GM10248 (cell line): ENCODE results near the gene LAMC1.

Experiments used
- CTCF ChIA-PET: fragments of 300-600 bp; sonication (Branson Sonifier 250); formaldehyde crosslinking; extraction: SDS; loops from one replicate; lab custom pipeline; 2021; ENCODE audit warnings: antibody characterized with exemption; lab: Yijun Ruan, JAX
- POLR2A ChIA-PET: fragments of 350-650 bp; sonication (Branson Sonifier 250); formaldehyde crosslinking; extraction: SDS; loops from one replicate; lab custom pipeline; 2020; ENCODE audit warnings: antibody characterized with exemption; lab: Yijun Ruan, JAX
- DNase-seq: peaks from one replicate; pipeline ENCODE4 v3.0.0; 2012; ENCODE audit errors: extremely low spot score
- CTCF ChIP-seq: IDR thresholded peaks from 2 replicates; pipeline ENCODE4 v1.5.1; 2012; ENCODE audit warnings: mild to moderate bottlenecking, low read depth; ENCODE audit errors: extremely low read depth, missing control alignments, control extremely low read depth

The LAMC1 gene

DNA sequence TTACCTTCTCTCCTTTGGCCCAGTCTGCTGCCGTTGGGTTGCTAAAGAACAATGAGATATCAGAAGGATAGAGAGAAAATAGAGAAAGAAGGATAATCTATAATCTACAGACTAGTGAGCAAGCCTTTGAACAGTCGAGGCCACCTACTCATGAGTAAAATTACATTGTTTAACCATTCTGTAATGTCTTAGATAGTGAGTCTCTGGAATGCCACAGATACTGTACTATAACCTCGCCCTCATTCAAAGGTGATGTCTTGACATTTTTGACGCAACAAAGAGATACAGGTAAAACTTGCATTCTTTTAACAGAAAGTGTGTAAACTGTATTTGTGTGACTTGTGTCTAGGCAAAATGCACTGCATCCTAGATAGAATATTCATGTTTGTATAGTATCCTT lies 77.9 kb downstream of the LAMC1 start:
- ChIA-PET POLR2A (no interaction called here), CTCF (interaction anchor here (1.5 kb wide), 1 partner anchor 9 kb away, joined by 6 read pairs; no protein-coding TSS in a partner anchor)
- DNase-seq = no peak
- no peak for TF ChIP-seq CTCF

- ChIA-PET POLR2A (no interaction called here), CTCF (interaction anchor here (0.9 to 1.3 kb wide), 3 partner anchors 10 to 139 kb away, joined by 3 to 4 read pairs (median 4); no protein-coding TSS in a partner anchor)
- no peak for TF ChIP-seq CTCF
- DNase-seq = peak; percentile 19
Measured at GRCh38 chr1:183101841-183102276, 78.6 kb downstream of the LAMC1 start.

GRCh38 chr1:183103147-183103546 lies 79.9 kb downstream of the LAMC1 start:
- POLR2A ChIA-PET = no interaction called here
- no peak for TF ChIP-seq CTCF
- CTCF ChIA-PET = interaction anchor here (1.3 kb wide), 1 partner anchor 141 kb away, joined by 4 read pairs; no protein-coding TSS in a partner anchor
- no peak for DNase-seq

DNA sequence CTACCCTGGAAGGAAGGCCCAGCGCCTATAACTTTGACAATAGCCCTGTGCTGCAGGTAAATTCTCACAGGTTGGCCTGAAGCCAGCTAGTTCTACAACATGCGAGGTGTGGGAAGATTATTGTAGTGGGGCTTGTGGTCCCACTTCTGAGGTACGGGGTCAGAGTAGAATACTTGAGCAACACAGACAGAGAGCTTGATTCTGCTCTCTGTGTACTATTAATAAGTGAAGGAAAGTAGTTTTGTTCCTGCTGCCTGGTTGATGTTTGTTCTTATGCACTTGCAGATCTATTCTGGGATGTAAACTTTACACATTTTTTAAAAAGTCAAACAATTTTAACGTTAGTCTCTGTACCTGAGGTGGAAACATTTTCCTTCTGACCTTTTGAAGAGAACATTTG lies 80.4 kb downstream of the LAMC1 start:
- no peak for DNase-seq
- ChIA-PET CTCF (no interaction called here), POLR2A (no interaction called here)
- TF ChIP-seq CTCF = no peak

DNA sequence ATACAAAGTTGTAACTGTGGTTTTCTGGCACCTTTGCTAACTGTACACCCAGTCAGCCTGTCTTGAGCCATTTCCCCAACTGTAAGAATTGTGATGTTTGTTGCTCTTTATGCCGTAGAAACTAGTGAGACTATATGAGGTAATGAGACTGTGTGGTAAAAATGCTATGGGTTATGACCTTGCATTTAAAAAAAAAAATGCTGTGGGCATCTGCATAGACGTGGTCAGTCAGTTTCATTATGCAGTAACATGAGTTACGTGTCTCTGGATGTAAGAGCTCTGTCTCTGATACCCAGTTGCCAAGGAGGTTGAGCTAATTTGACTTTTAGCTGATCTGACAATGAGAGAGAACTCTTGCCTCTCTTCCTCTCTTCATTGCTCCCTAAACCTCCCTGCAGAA lies 82.2 kb downstream of the LAMC1 start:
- CTCF ChIA-PET = interaction anchor here (1.3 to 1.7 kb wide), 3 partner anchors 11 to 122 kb away, joined by 4 to 11 read pairs (median 5); no protein-coding TSS in a partner anchor
- TF ChIP-seq CTCF = no peak
- POLR2A ChIA-PET = no interaction called here
- no peak for DNase-seq

GRCh38 chr1:183106166-183106565 lies 82.9 kb downstream of the LAMC1 start:
- DNase-seq = no peak
- no peak for TF ChIP-seq CTCF
- POLR2A ChIA-PET = no interaction called here
- CTCF ChIA-PET = interaction anchor here (0.9 to 1.7 kb wide), 4 partner anchors 11 to 121 kb away, joined by 3 to 11 read pairs (median 4); no protein-coding TSS in a partner anchor
